GM21723 (cell line): ENCODE data around the gene MARCKSL1.
"Not testable (repeated sequence)": the region's sequence is repeated elsewhere in the genome, so short reads cannot be mapped to it uniquely, and the experiment has no call there.

Experiments
- ATAC-seq: cut with Tn5 transposase; IDR thresholded peaks from one replicate; pipeline ENCODE4 v1.9.1; 2021; ENCODE audit warnings: mild to moderate bottlenecking, moderate library complexity; ENCODE audit not compliant: unreplicated experiment

The MARCKSL1 gene

GRCh38 chr1:32335790-32336590 lies at the start of gene MARCKSL1:
TSS of gene MARCKSL1 (minus strand) at chr1:32336233. CDS start at chr1:32336033, 200 bp downstream.
- peak; percentile 32 for ATAC-seq

- no peak for ATAC-seq
Measured at GRCh38 chr1:32380057-32380456, 44.0 kb upstream of the MARCKSL1 start.

- ATAC-seq = no peak
Measured at GRCh38 chr1:32377541-32378220, 41.6 kb upstream of the MARCKSL1 start.

- no peak for ATAC-seq
Measured at GRCh38 chr1:32376199-32376598, 40.2 kb upstream of the MARCKSL1 start.

GRCh38 chr1:32373996-32374592 lies 38.1 kb upstream of the MARCKSL1 start:
- no peak for ATAC-seq

GRCh38 chr1:32372149-32372756 lies 36.2 kb upstream of the MARCKSL1 start:
- ATAC-seq = no peak

GRCh38 chr1:32367912-32368635 lies 32.0 kb upstream of the MARCKSL1 start:
- ATAC-seq = no peak

GRCh38 chr1:32365445-32365844 lies 29.4 kb upstream of the MARCKSL1 start:
- ATAC-seq = no peak

GRCh38 chr1:32364836-32365235 lies 28.8 kb upstream of the MARCKSL1 start:
- ATAC-seq = no peak

GRCh38 chr1:32363713-32364112 lies 27.7 kb upstream of the MARCKSL1 start:
- ATAC-seq = no peak

- ATAC-seq = no peak
Measured at GRCh38 chr1:32362474-32363313, 26.7 kb upstream of the MARCKSL1 start, which contains the start of the genes FAM229A and TSSK3. TSS of gene FAM229A (minus strand) at chr1:32362485. CDS start at chr1:32362091, 394 bp downstream. TSS of gene TSSK3 (plus strand) at chr1:32362539. CDS start at chr1:32362702, 163 bp downstream.

GRCh38 chr1:32361674-32362473 lies 25.8 kb upstream of the MARCKSL1 start:
- ATAC-seq = no peak

GRCh38 chr1:32361308-32361673 lies 25.3 kb upstream of the MARCKSL1 start:
- no peak for ATAC-seq

- no peak for ATAC-seq
Measured at GRCh38 chr1:32358435-32358834, 22.4 kb upstream of the MARCKSL1 start.

- no peak for ATAC-seq
Measured at GRCh38 chr1:32357614-32358013, 21.6 kb upstream of the MARCKSL1 start.

- ATAC-seq = no peak
Measured at GRCh38 chr1:32356478-32356877, 20.4 kb upstream of the MARCKSL1 start.

- not testable (repeated sequence) for ATAC-seq
Measured at GRCh38 chr1:32355778-32356177, 19.7 kb upstream of the MARCKSL1 start.

- ATAC-seq = no peak
Measured at GRCh38 chr1:32353886-32354570, 18.0 kb upstream of the MARCKSL1 start.
